Pancreas (tissue), 10 donors: ENCODE results near the gene CALHM5. TPM values are rescaled to one million over a fixed set of nuclear protein-coding genes. Genes with fewer than 3 reads are reported as not detected.

Experiments used
- ATAC-seq, 4 donors: fragments of 200-7000 bp; cut with Tn5 transposase; one replicate each; pipeline versions ENCODE4 v1.8.0 to v1.9.1; 2020; ENCODE audit warnings: mild to moderate bottlenecking in 4 of 4, moderate library complexity in 4 of 4
- DNase-seq, 6 donors: peaks; one replicate each; pipeline ENCODE4 v3.0.0-alpha.2; 2020
- FAIRE-seq: peaks from 2 replicates; lab custom pipeline; 2012; peaks lifted over from hg19 to GRCh38; lab: Jason Lieb, UNC
- H3K27ac ChIP-seq, 4 donors: fragments of 200-600 bp; sonication (generic); 1 replicate in 3 of 4; 2 replicates in 1 of 4; pipeline versions ENCODE4 v1.5.0 to v1.8.0; 2020
- H3K27me3 ChIP-seq, 4 donors: fragments of 200-600 bp; one replicate each; pipeline ENCODE4 v1.8.0; 2021
- H3K36me3 ChIP-seq, 3 donors: fragments of 200-600 bp; sonication (generic) in 1 of 3; one replicate each; pipeline versions ENCODE4 v1.5.0 to v1.8.0; 2020 to 2021
- H3K4me1 ChIP-seq, 3 donors: fragments of 200-600 bp; one replicate each; pipeline ENCODE4 v1.8.0; 2021
- H3K4me3 ChIP-seq, 4 donors: fragments of 200-600 bp; sonication (generic) in 2 of 4; one replicate each; pipeline versions ENCODE4 v1.5.0 to v1.8.0; 2020 to 2021
- H3K9me3 ChIP-seq, 4 donors: fragments of 200-600 bp; one replicate each; pipeline ENCODE4 v1.8.0; 2021
- CTCF ChIP-seq, 4 donors: fragments of 200-600 bp; sonication (generic) in 3 of 4; IDR thresholded peaks; one replicate each; pipeline versions ENCODE4 v1.5.0 to v1.8.0; 2021; ENCODE audit warnings: antibody characterized with exemption in 4 of 4
- WGBS, 2 donors: extraction: QIAGEN DNeasy Blood & Tissue Kit; methylation state at CpG; one replicate each; pipeline ENCODE4 v1.1.7; 2013; 5-methylcytosine and 5-hydroxymethylcytosine counted together
- intact Hi-C, 3 donors: fragments of 100-400 bp; cut with DNase I; formaldehyde crosslinking; loops; one replicate each; pipeline versions ENCODE4 v1.11.1 to v1.14.2; 2022
- polyA plus RNA-seq, 2 donors: library from polyadenylated mRNA; stranded (reverse); fragments of 200-250 nt; gene quantifications; one replicate each; pipeline ENCODE4 v1.2.3, GENCODE V29; 2013
- total RNA-seq, 6 donors: library from RNA; stranded (reverse); fragmentation: NEBNext Ultra II Directional in 4 of 6; extraction: Animal tissue kit (Norgen Biotek cat#: 25700) in 4 of 6; gene quantifications; one replicate each; pipeline versions ENCODE4 v1.2.1 to v1.2.4, GENCODE V29; 2021 to 2023
- donor health status: healthy with polysubstance abuse.
- donor health status: DM: no; HTN: no; CAD: no; lungs with moderate emphysema.
- donor health status: DM: no; HTN: no; CAD: no.
- donor health status: control.
- donor health status: control.
- donor health status: Bipolar disorder and iron deficiency.
- donor health status: DM: yes; HTN: yes; CAD: no.
- donor health status: DM: no; HTN: no; CAD: no.
- donor health status: DM: no; HTN: no; CAD: no.
- donor health status: DM: yes; HTN: yes; CAD: no.

Gene CALHM5
- total and polyA plus RNA-seq, 8 donors = 0.04 to 0.41 (median 0.10) TPM

- Histone ChIP-seq H3K27me3 (no peaks in the 10 kb centered on the region), H3K27ac (no peak overlapping the region), H3K4me1 (no peaks in the 10 kb centered on the region), H3K4me3 (no peak overlapping the region), H3K36me3 (no peaks in the 10 kb centered on the region), H3K9me3 (no peaks in the 10 kb centered on the region)
- intact Hi-C loops = no loop called here
- no peak for ATAC-seq
- no peak for TF ChIP-seq CTCF (IDR thresholded peaks at IDR 0.05)
- WGBS, 2 donors = 70 to 75% methylated on average over 1 of the region's 1 CpG
- no peak for DNase-seq
- no peak for FAIRE-seq
Measured at GRCh38 chr6:116475141-116475540, 36.3 kb upstream of the CALHM5 start.

GRCh38 chr6:116476002-116476678, 35.3 kb upstream of the CALHM5 start:
- ATAC-seq = peak in 2 of 4 donors; percentile 44 to 69
- intact Hi-C loops = no loop called here
- Histone ChIP-seq H3K36me3 (no peaks in the 10 kb centered on the region), H3K4me1 (no peaks in the 10 kb centered on the region), H3K27me3 (peaks cover 0 to 5% (median 0%) of the 10 kb centered on the region in 4 donors), H3K4me3 (no peak overlapping the region), H3K9me3 (no peaks in the 10 kb centered on the region), H3K27ac (no peak overlapping the region)
- TF ChIP-seq CTCF (IDR thresholded peaks at IDR 0.05) = no peak
- FAIRE-seq = no peak
- WGBS, 2 donors = 73 to 75% methylated on average over 5 of the region's 5 CpGs
- no peak for DNase-seq

GRCh38 chr6:116482780-116483179, 28.7 kb upstream of the CALHM5 start:
- WGBS, 2 donors = 79 to 94% methylated on average over 1 of the region's 1 CpG
- no peak for FAIRE-seq
- intact Hi-C loops = no loop called here
- Histone ChIP-seq H3K27ac (no peak overlapping the region), H3K4me1 (peaks cover 0 to 9% (median 8%) of the 10 kb centered on the region in 3 donors), H3K27me3 (peaks cover 0 to 5% (median 0%) of the 10 kb centered on the region in 4 donors), H3K9me3 (no peaks in the 10 kb centered on the region), H3K4me3 (no peak overlapping the region), H3K36me3 (no peaks in the 10 kb centered on the region)
- no peak for DNase-seq
- no peak for TF ChIP-seq CTCF (IDR thresholded peaks at IDR 0.05)
- ATAC-seq = no peak

DNA sequence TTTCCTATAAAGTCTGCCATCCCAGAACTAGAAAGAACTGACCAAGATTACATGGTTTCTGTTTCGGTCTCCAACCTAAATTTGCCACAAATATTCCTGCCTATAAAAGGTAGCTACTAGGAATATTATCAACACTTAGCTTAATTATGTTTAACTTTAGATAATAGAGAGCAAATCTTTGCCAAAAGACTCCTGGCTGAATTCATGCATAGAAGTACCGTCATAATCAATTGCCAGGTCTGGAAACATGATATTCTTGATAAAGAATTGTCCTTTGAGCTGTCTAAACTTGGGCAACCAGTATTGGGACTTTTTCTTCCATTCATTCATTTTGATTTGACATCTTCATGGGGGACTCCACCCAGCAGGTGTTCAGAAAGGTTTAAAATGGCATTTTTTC, 27.8 kb upstream of the CALHM5 start:
- Histone ChIP-seq H3K27ac (no peak overlapping the region), H3K4me3 (no peak overlapping the region), H3K9me3 (no peaks in the 10 kb centered on the region), H3K27me3 (peaks cover 0 to 5% (median 0%) of the 10 kb centered on the region in 4 donors), H3K4me1 (peaks cover 0 to 9% (median 8%) of the 10 kb centered on the region in 3 donors), H3K36me3 (no peaks in the 10 kb centered on the region)
- intact Hi-C loops = no loop called here
- no peak for FAIRE-seq
- ATAC-seq = peak; percentile 46 to 85 (median 63)
- TF ChIP-seq CTCF (IDR thresholded peaks at IDR 0.05) = no peak
- 15 to 18% methylated on average over 2 of the region's 2 CpGs for WGBS, 2 donors
- no peak for DNase-seq

DNA sequence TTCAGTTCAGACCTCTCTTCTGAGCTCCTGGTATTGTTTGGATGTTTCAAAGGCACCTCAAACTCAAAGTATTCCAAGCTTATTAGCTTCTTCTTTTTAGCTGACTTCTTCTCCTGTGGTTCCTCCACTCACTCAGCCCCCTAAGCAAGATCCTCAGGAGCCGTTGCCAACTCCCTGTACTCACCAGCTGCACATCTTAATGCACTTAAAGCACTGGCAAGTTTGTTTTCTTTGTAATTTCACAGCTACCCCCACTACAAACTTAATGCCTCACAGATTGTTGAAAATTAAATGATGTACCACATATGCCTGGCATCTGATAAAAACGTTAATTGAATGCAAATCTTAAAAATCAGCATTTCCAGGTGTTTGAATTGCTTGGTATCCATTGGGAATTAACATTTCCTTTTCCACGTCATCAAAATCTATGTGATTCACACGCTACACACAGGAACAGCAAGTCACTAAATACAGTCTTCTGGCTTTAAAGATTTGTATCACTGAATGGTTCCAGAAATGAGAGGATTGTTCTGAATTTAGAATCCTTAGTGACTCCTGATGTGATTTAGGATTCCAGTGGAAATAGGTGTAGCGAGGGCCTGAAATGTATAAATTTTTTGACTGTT, 25.8 kb upstream of the CALHM5 start:
- Histone ChIP-seq H3K27me3 (peaks cover 0 to under 1% (median 0%) of the 10 kb centered on the region in 4 donors), H3K4me3 (no peak overlapping the region), H3K36me3 (no peaks in the 10 kb centered on the region), H3K9me3 (no peaks in the 10 kb centered on the region), H3K27ac (no peak overlapping the region), H3K4me1 (peaks cover 0 to 9% (median 8%) of the 10 kb centered on the region in 3 donors)
- ATAC-seq (no peak), DNase-seq (no peak), FAIRE-seq (no peak)
- no peak for TF ChIP-seq CTCF (IDR thresholded peaks at IDR 0.05)
- intact Hi-C loops = no loop called here
- WGBS, 2 donors = 86 to 89% methylated on average over 5 of the region's 5 CpGs
